Endothelial cell of umbilical vein (primary cell): ENCODE results near the gene MYO16. TPM values are rescaled to one million over a fixed set of nuclear protein-coding genes. Genes with fewer than 3 reads are reported as not detected.

ENCODE experiments used
- BruUV-seq: library from RNA; stranded (reverse); fragments of 400-500 nt; replicated peaks from 2 replicates; lab custom pipeline; 2021; lab: Mats Ljungman, UMichigan
- CTCF ChIA-PET: fragments of 300-600, 350-600 bp; sonication (Branson Sonifier 250); formaldehyde crosslinking; loops from one replicate; lab custom pipeline; 2021; ENCODE audit warnings: antibody characterized with exemption, inconsistent platforms; lab: Charles Lee
- POLR2A ChIA-PET: fragments of 300-600, 350-600 bp; sonication (Branson Sonifier 250); formaldehyde crosslinking; loops from one replicate; lab custom pipeline; 2021; ENCODE audit warnings: antibody characterized with exemption, inconsistent platforms; lab: Charles Lee
- DNase-seq: peaks from one replicate; pipeline ENCODE4 v3.0.0-alpha.2; 2011; ENCODE audit warnings: low read depth, low spot score
- FAIRE-seq: peaks from 2 replicates; lab custom pipeline; 2011; peaks lifted over from hg19 to GRCh38; lab: Jason Lieb, UNC
- H2AFZ ChIP-seq: 2 replicates; pipeline ENCODE4 v1.6.0; 2012; ENCODE audit warnings: low read depth, low read length, control low read depth, inconsistent platforms
- H3K27ac ChIP-seq: 2 replicates; pipeline ENCODE4 v1.5.1; 2011; ENCODE audit warnings: low read depth, mild to moderate bottlenecking, control low read depth, low read length, moderate library complexity; ENCODE audit not compliant: insufficient read depth
- H3K27me3 ChIP-seq, 2 experiments: 2 replicates each; pipeline versions ENCODE4 v1.6.0 to v1.6.1; 2011; ENCODE audit warnings: low read length in 2 of 2, mixed read lengths in 1 of 2; ENCODE audit not compliant: control insufficient read depth in 2 of 2, insufficient read depth in 2 of 2
- H3K36me3 ChIP-seq, 2 experiments: 2 replicates in 1 of 2; 3 replicates in 1 of 2; pipeline ENCODE4 v1.5.1; 2011; ENCODE audit warnings: low read length in 2 of 2, mild to moderate bottlenecking in 1 of 2, moderate library complexity in 1 of 2; ENCODE audit not compliant: control insufficient read depth in 2 of 2, insufficient read depth in 2 of 2; ENCODE audit errors: extremely low read depth in 1 of 2
- H3K4me1 ChIP-seq: 3 replicates; pipeline ENCODE4 v1.5.1; 2011; ENCODE audit warnings: mild to moderate bottlenecking, low read length; ENCODE audit not compliant: control insufficient read depth, insufficient read depth; ENCODE audit errors: extremely low read depth
- H3K4me2 ChIP-seq: 2 replicates; pipeline ENCODE4 v1.6.1; 2011; ENCODE audit warnings: low read length, control low read depth, mixed read lengths; ENCODE audit not compliant: insufficient read depth
- H3K4me3 ChIP-seq, 3 experiments: fragments of 200-600 bp in 1 of 3; sonication (generic), shearing (Covaris generic) in 1 of 3; replicated peaks in 1 of 3; 2 replicates each; pipeline ENCODE4 v1.5.1; 2011 to 2016; ENCODE audit warnings: control low read depth in 3 of 3, low read length in 3 of 3, mild to moderate bottlenecking in 2 of 3, inconsistent platforms in 1 of 3, low read depth in 1 of 3, moderate library complexity in 1 of 3; ENCODE audit not compliant: insufficient read depth in 1 of 3
- H3K79me2 ChIP-seq: 2 replicates; pipeline ENCODE4 v1.6.0; 2012; ENCODE audit warnings: low read length, inconsistent platforms; ENCODE audit not compliant: control insufficient read depth, insufficient read depth
- H3K9ac ChIP-seq: replicated peaks from 2 replicates; pipeline ENCODE3; 2011; ENCODE audit warnings: low read length, control low read depth; ENCODE audit not compliant: insufficient read depth; ENCODE audit errors: extremely low read depth
- H3K9me1 ChIP-seq: replicated peaks from 3 replicates; pipeline ENCODE4 v1.6.0; 2011; ENCODE audit warnings: mild to moderate bottlenecking, low read length; ENCODE audit not compliant: control insufficient read depth, insufficient read depth; ENCODE audit errors: extremely low read depth
- H3K9me3 ChIP-seq: replicated peaks from 2 replicates; pipeline ENCODE4 v1.5.1; 2012; ENCODE audit warnings: low read length, inconsistent platforms; ENCODE audit not compliant: control insufficient read depth, insufficient read depth
- H4K20me1 ChIP-seq: replicated peaks from 2 replicates; pipeline ENCODE3; 2011; ENCODE audit warnings: mild to moderate bottlenecking, low read length; ENCODE audit not compliant: control insufficient read depth, insufficient read depth; ENCODE audit errors: extremely low read depth
- CTCF ChIP-seq, 2 donors: IDR thresholded peaks; 1 replicate in 1 of 2; 2 replicates in 1 of 2; pipeline ENCODE4 v1.5.1; 2011; ENCODE audit warnings: low read length in 2 of 2, mild to moderate bottlenecking in 2 of 2, moderate library complexity in 2 of 2, control low read depth in 1 of 2, inconsistent platforms in 1 of 2, low read depth in 1 of 2; ENCODE audit not compliant: insufficient read depth in 1 of 2; ENCODE audit errors: extremely low read depth in 1 of 2
- EZH2 ChIP-seq: IDR thresholded peaks from 2 replicates; pipeline ENCODE4 v1.6.1; 2012; ENCODE audit warnings: borderline replicate concordance, low read depth, mild to moderate bottlenecking, moderate library complexity, low read length, inconsistent platforms; ENCODE audit not compliant: severe bottlenecking
- FOS ChIP-seq: IDR thresholded peaks from 2 replicates; pipeline ENCODE4 v1.6.1; 2011; ENCODE audit warnings: mild to moderate bottlenecking, low read length, moderate library complexity, borderline replicate concordance; ENCODE audit not compliant: insufficient read depth
- GATA2 ChIP-seq: IDR thresholded peaks from 2 replicates; pipeline ENCODE4 v1.7.0; 2011; ENCODE audit warnings: low read depth, mild to moderate bottlenecking, moderate library complexity, mixed read lengths, low read length; ENCODE audit not compliant: insufficient read length, insufficient read depth
- JUN ChIP-seq: IDR thresholded peaks from 2 replicates; pipeline ENCODE4 v1.6.1; 2011; ENCODE audit warnings: borderline replicate concordance, low read depth; ENCODE audit not compliant: insufficient read length, insufficient read depth
- MAX ChIP-seq: IDR thresholded peaks from 2 replicates; pipeline ENCODE4 v1.6.1; 2011; ENCODE audit not compliant: insufficient read depth, insufficient read length
- MYC ChIP-seq: IDR thresholded peaks from one replicate; pipeline ENCODE4 v1.6.1; 2011; ENCODE audit warnings: mild to moderate bottlenecking, low read depth, low read length
- POLR2A ChIP-seq: IDR thresholded peaks from 2 replicates; pipeline ENCODE4 v1.6.1; 2012; ENCODE audit warnings: low read depth, mild to moderate bottlenecking, control low read depth, low read length
- POLR2AphosphoS5 ChIP-seq: IDR thresholded peaks from 2 replicates; pipeline ENCODE4 v1.6.1; 2012; ENCODE audit warnings: low read depth, mild to moderate bottlenecking, control low read depth, low read length, moderate library complexity; ENCODE audit not compliant: insufficient read depth
- dilution Hi-C: fragments of 300-500 bp; cut with MboI; formaldehyde crosslinking; loops from one replicate; pipeline ENCODE4 v1.15.0; 2019; ENCODE audit warnings: low sequenced_read_pairs; ENCODE audit not compliant: extremely low pct_ligation_motif_present
- intact Hi-C: fragments of 100-400 bp; cut with micrococcal nuclease; formaldehyde crosslinking; loops from one replicate; pipeline ENCODE4 v1.10.0; 2022
- polyA plus RNA-seq, 4 experiments: library from polyadenylated mRNA; depleted of rRNA in 3 of 4; stranded (reverse) in 3 of 4; unstranded in 1 of 4; fragments of >200 nt; gene quantifications; 2 replicates each; pipeline versions ENCODE4 v1.2.1 to v1.2.3, GENCODE V29; 2011 to 2012; ENCODE audit warnings: missing spikeins in 1 of 4
- total RNA-seq: library from RNA; stranded (reverse); gene quantifications from 2 replicates; pipeline ENCODE4 v1.2.3, GENCODE V29; 2021

MYO16 gene
- total and polyA plus RNA-seq, 2 donors (not counting 3 experiments of a cell fraction or from before 2014, with no cell fraction given) = 0.03 to 0.04 TPM

- intact Hi-C loops = no loop called here
- FAIRE-seq = no peak
- POLR2A ChIA-PET = no interaction called here
These were observed 500.9 kb downstream of the MYO16 start for GRCh38 chr13:109130093-109130835.

More at GRCh38 chr13:109130093-109130835, 500.9 kb downstream of the MYO16 start:
- no peak for DNase-seq
- no peaks in the 10 kb centered on the region for H3K36me3 ChIP-seq
- CTCF ChIA-PET = interaction anchor here (1.1 kb wide), 1 partner anchor 16 kb away, joined by 4 read pairs; no protein-coding TSS in a partner anchor
- peaks cover 2 to 3% of the 10 kb centered on the region in 2 experiments for H3K27me3 ChIP-seq
- H2AFZ ChIP-seq = no peak overlapping the region
- no peaks in the 10 kb centered on the region for H3K9me1 ChIP-seq
- no peaks in the 10 kb centered on the region for H3K4me1 ChIP-seq
- no peak overlapping the region for H3K4me3 ChIP-seq
- no peak for TF ChIP-seq MAX
- no peak for TF ChIP-seq JUN
- TF ChIP-seq POLR2A = no peak
- no peak for TF ChIP-seq FOS
- TF ChIP-seq MYC = no peak
- no peak for TF ChIP-seq POLR2AphosphoS5
- TF ChIP-seq GATA2 = no peak
- TF ChIP-seq CTCF (IDR thresholded peaks at IDR 0.05; ENCODE audit: extremely low read depth in 1 of 2, insufficient read depth in 1 of 2, low read depth in 1 of 2, low read length in 2 of 2) = no peak
- TF ChIP-seq EZH2 = no peak
- no peak overlapping the region for H3K4me2 ChIP-seq
- H3K9ac ChIP-seq = no peak overlapping the region
- dilution Hi-C loops = no loop called here
- no peaks in the 10 kb centered on the region for H4K20me1 ChIP-seq
- no TSS peak for BruUV-seq
- no peaks in the 10 kb centered on the region for H3K79me2 ChIP-seq
- H3K27ac ChIP-seq = no peak overlapping the region
- H3K9me3 ChIP-seq = no peaks in the 10 kb centered on the region
